Measurements from ENCODE around the gene GPBP1L1.
"Not testable (repeated sequence)": the region's sequence is repeated elsewhere in the genome, so short reads cannot be mapped to it uniquely, and the experiment has no call there.

GPBP1L1 gene

DNA sequence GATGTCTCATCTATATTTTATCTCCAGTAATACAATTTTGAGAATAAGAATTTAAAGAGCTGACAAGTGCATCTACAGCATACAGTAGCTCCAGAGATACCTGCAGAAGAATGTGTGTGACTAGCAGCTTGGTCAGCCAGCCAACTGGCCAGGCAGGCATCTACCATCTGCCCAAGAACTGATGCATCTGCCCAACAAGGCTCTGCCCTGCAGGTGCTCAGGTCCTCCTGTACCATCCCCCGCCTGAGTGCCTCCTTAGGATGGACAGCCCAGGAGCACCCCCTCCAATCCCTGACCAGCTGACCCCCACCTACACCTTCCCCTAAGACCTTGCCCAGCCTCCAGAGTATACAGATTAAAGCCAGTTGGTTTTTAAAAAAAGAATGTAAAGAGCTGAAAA lies 32.0 kb upstream of the GPBP1L1 start:
- no peaks in the 10 kb centered on the region for H3K9me3 ChIP-seq (ENCODE audit: control insufficient read depth, insufficient read depth, low read length)
- no peaks in the 10 kb centered on the region for H3K9me2 ChIP-seq (replicated peaks; ENCODE audit: control insufficient read depth, low read length)
- no peak overlapping the region for H3K27ac ChIP-seq (ENCODE audit: low read depth, low read length)
- H3K36me3 ChIP-seq (ENCODE audit: control insufficient read depth, low read length): no peaks in the 10 kb centered on the region
- no peaks in the 10 kb centered on the region for H4K20me1 ChIP-seq (ENCODE audit: control insufficient read depth, insufficient read depth, low read depth, low read length)
- no peak overlapping the region for H3K4me2 ChIP-seq (ENCODE audit: low read length)
- TF ChIP-seq, protein P1, sequence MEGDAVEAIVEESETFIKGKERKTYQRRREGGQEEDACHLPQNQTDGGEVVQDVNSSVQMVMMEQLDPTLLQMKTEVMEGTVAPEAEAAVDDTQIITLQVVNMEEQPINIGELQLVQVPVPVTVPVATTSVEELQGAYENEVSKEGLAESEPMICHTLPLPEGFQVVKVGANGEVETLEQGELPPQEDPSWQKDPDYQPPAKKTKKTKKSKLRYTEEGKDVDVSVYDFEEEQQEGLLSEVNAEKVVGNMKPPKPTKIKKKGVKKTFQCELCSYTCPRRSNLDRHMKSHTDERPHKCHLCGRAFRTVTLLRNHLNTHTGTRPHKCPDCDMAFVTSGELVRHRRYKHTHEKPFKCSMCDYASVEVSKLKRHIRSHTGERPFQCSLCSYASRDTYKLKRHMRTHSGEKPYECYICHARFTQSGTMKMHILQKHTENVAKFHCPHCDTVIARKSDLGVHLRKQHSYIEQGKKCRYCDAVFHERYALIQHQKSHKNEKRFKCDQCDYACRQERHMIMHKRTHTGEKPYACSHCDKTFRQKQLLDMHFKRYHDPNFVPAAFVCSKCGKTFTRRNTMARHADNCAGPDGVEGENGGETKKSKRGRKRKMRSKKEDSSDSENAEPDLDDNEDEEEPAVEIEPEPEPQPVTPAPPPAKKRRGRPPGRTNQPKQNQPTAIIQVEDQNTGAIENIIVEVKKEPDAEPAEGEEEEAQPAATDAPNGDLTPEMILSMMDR (IDR thresholded peaks at IDR 0.05; ENCODE audit: low read depth, low read length, poor library complexity, severe bottlenecking): no peak
- no peak for TF ChIP-seq EZH2phosphoT487 (IDR thresholded peaks at IDR 0.05; ENCODE audit: borderline replicate concordance, low read length)
- no peaks in the 10 kb centered on the region for H3K79me2 ChIP-seq (ENCODE audit: control insufficient read depth, low read length)
- peaks cover 6% of the 10 kb centered on the region for H3F3A ChIP-seq (ENCODE audit: control insufficient read depth, insufficient read depth)
- no peak overlapping the region for H3K4me3 ChIP-seq (ENCODE audit: low read length)
- H3K27me3 ChIP-seq (ENCODE audit: control insufficient read depth, low read length): no peaks in the 10 kb centered on the region
- no peaks in the 10 kb centered on the region for H3K4me1 ChIP-seq (ENCODE audit: control insufficient read depth, low read length)

DNA sequence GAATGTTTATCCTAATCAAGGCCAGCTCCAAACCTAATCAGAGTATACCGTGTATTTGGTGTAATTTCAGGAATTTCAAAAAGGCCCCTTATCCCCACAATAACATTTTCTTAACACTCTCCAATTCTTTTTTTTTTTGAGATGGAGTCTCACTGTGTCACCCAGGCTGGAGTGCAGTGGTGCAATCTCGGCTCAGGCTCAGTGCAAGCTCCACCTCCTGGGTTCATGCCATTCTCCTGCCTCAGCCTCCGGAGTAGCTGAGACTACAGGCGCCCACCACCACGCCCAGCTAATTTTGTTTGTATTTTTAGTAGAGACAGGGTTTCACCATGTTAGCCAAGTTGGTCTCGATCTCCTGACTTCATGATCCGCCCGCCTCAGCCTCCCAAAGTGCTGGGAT lies 31.1 kb upstream of the GPBP1L1 start:
- H3K4me3 ChIP-seq (ENCODE audit: low read length); H4K20me1 ChIP-seq (ENCODE audit: control insufficient read depth, insufficient read depth, low read depth, low read length); H3K79me2 ChIP-seq (ENCODE audit: control insufficient read depth, low read length); H3K36me3 ChIP-seq (ENCODE audit: control insufficient read depth, low read length); H3K4me2 ChIP-seq (ENCODE audit: low read length); H3K9me2 ChIP-seq (replicated peaks; ENCODE audit: control insufficient read depth, low read length); H3K9me3 ChIP-seq (ENCODE audit: control insufficient read depth, insufficient read depth, low read length); H3K4me1 ChIP-seq (ENCODE audit: control insufficient read depth, low read length); H3K27ac ChIP-seq (ENCODE audit: low read depth, low read length); H3K27me3 ChIP-seq (ENCODE audit: control insufficient read depth, low read length); H3F3A ChIP-seq (ENCODE audit: control insufficient read depth, insufficient read depth): not testable (repeated sequence)

DNA sequence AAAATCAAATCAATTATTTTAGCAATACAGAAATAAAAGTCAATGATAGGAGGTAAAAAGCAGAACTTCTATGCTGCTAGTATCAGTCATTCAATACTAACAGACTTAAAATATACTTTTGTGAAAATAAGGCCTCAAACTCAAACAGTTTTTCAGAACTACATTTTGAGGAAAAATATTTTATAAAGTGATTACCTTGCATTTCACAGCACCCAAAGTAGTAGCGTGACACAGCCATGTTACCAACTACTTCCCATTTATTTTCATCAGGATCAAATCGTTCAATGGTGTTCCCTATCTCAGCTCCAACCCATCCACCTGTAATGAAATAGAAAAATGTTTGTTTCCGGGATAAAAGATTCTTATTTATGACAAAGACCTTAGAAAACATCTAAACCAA lies 30.4 kb upstream of the GPBP1L1 start:
- TF ChIP-seq EZH2phosphoT487 (IDR thresholded peaks at IDR 0.05; ENCODE audit: borderline replicate concordance, low read length): no peak
- Histone ChIP-seq H3K27ac (ENCODE audit: low read depth, low read length) (no peak overlapping the region), H3K9me3 (ENCODE audit: control insufficient read depth, insufficient read depth, low read length) (no peaks in the 10 kb centered on the region), H3K4me1 (ENCODE audit: control insufficient read depth, low read length) (no peaks in the 10 kb centered on the region), H3K9me2 (replicated peaks; ENCODE audit: control insufficient read depth, low read length) (no peaks in the 10 kb centered on the region), H3F3A (ENCODE audit: control insufficient read depth, insufficient read depth) (peaks cover 2% of the 10 kb centered on the region; the same call in 1 of the 2 replicates), H3K27me3 (ENCODE audit: control insufficient read depth, low read length) (no peaks in the 10 kb centered on the region), H4K20me1 (ENCODE audit: control insufficient read depth, insufficient read depth, low read depth, low read length) (no peaks in the 10 kb centered on the region), H3K4me2 (ENCODE audit: low read length) (no peak overlapping the region), H3K4me3 (ENCODE audit: low read length) (no peak overlapping the region), H3K79me2 (ENCODE audit: control insufficient read depth, low read length) (no peaks in the 10 kb centered on the region), H3K36me3 (ENCODE audit: control insufficient read depth, low read length) (no peaks in the 10 kb centered on the region)

DNA sequence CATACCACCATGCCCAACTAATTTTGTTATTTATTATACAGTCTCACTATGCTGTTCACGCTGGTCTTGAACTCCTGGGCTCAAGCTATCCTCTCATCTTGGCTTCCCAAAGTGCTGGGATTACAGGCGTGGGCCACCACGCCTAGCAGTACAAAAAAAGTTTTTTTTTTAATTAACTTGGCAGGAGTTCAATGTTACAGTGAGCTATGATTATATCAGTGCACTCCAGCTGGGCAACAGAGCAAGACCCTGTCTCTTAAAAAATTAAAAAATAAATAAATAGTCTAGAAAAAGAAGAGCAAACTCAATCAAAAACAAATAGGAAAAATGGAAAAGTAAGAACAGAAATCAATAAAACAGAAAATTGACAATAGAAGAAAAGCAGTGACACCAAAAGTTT lies 27.4 kb upstream of the GPBP1L1 start:
- TF ChIP-seq, protein P1 (IDR thresholded peaks at IDR 0.05; ENCODE audit: low read depth, low read length, poor library complexity, severe bottlenecking): no peak
- no peak for TF ChIP-seq EZH2phosphoT487 (IDR thresholded peaks at IDR 0.05; ENCODE audit: borderline replicate concordance, low read length)
- H3K9me2 ChIP-seq (replicated peaks; ENCODE audit: control insufficient read depth, low read length): no peaks in the 10 kb centered on the region
- H3K4me1 ChIP-seq (ENCODE audit: control insufficient read depth, low read length): no peaks in the 10 kb centered on the region
- H3K4me3 ChIP-seq (ENCODE audit: low read length): no peak overlapping the region
- no peaks in the 10 kb centered on the region for H3K79me2 ChIP-seq (ENCODE audit: control insufficient read depth, low read length)
- no peak overlapping the region for H3K4me2 ChIP-seq (ENCODE audit: low read length)
- no peaks in the 10 kb centered on the region for H4K20me1 ChIP-seq (ENCODE audit: control insufficient read depth, insufficient read depth, low read depth, low read length)
- no peaks in the 10 kb centered on the region for H3K27me3 ChIP-seq (ENCODE audit: control insufficient read depth, low read length)
- no peaks in the 10 kb centered on the region for H3K9me3 ChIP-seq (ENCODE audit: control insufficient read depth, insufficient read depth, low read length)
- H3K27ac ChIP-seq (ENCODE audit: low read depth, low read length): no peak overlapping the region
- H3F3A ChIP-seq (ENCODE audit: control insufficient read depth, insufficient read depth): no peaks in the 10 kb centered on the region
- H3K36me3 ChIP-seq (ENCODE audit: control insufficient read depth, low read length): no peaks in the 10 kb centered on the region

Measured in DOHH2 (cell line).